ENCODE measurements around the gene HEBP2. TPM values are rescaled to one million over a fixed set of nuclear protein-coding genes. Genes with fewer than 3 reads are reported as not detected.

Gene HEBP2
- total and polyA plus RNA-seq, 2 experiments from 2014 or later: 25.6 to 118 TPM

DNA sequence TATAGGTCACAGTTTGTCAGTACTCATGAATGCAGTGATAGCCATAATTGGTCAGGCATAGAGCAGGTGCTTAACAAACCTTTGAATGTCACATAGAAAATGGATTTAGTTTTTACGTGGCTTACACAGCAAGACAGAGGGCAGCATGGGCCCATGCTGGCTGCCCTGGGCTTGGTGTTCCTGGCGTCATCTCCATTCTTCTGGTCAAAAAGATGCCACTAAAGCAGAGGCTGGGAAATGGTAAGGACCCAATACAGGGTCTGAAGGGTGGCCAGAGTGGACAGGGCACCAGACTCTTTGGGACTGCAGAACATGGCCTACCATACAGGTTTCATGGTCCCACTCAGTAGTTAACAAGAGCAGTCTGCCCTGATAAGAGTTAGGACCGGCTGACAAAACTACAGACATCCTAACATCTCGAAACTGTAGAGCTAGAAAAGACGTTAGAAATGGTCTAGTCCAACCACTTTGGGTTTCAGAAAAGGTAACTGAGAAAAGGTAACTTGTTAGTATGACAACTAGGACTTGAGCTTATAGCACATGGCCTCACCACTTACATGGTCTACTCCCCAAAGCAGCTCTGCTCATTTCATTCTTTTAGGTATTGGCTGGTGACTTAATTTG lies 22.6 kb downstream of the HEBP2 start (continued):
- TF ChIP-seq, protein P1, sequence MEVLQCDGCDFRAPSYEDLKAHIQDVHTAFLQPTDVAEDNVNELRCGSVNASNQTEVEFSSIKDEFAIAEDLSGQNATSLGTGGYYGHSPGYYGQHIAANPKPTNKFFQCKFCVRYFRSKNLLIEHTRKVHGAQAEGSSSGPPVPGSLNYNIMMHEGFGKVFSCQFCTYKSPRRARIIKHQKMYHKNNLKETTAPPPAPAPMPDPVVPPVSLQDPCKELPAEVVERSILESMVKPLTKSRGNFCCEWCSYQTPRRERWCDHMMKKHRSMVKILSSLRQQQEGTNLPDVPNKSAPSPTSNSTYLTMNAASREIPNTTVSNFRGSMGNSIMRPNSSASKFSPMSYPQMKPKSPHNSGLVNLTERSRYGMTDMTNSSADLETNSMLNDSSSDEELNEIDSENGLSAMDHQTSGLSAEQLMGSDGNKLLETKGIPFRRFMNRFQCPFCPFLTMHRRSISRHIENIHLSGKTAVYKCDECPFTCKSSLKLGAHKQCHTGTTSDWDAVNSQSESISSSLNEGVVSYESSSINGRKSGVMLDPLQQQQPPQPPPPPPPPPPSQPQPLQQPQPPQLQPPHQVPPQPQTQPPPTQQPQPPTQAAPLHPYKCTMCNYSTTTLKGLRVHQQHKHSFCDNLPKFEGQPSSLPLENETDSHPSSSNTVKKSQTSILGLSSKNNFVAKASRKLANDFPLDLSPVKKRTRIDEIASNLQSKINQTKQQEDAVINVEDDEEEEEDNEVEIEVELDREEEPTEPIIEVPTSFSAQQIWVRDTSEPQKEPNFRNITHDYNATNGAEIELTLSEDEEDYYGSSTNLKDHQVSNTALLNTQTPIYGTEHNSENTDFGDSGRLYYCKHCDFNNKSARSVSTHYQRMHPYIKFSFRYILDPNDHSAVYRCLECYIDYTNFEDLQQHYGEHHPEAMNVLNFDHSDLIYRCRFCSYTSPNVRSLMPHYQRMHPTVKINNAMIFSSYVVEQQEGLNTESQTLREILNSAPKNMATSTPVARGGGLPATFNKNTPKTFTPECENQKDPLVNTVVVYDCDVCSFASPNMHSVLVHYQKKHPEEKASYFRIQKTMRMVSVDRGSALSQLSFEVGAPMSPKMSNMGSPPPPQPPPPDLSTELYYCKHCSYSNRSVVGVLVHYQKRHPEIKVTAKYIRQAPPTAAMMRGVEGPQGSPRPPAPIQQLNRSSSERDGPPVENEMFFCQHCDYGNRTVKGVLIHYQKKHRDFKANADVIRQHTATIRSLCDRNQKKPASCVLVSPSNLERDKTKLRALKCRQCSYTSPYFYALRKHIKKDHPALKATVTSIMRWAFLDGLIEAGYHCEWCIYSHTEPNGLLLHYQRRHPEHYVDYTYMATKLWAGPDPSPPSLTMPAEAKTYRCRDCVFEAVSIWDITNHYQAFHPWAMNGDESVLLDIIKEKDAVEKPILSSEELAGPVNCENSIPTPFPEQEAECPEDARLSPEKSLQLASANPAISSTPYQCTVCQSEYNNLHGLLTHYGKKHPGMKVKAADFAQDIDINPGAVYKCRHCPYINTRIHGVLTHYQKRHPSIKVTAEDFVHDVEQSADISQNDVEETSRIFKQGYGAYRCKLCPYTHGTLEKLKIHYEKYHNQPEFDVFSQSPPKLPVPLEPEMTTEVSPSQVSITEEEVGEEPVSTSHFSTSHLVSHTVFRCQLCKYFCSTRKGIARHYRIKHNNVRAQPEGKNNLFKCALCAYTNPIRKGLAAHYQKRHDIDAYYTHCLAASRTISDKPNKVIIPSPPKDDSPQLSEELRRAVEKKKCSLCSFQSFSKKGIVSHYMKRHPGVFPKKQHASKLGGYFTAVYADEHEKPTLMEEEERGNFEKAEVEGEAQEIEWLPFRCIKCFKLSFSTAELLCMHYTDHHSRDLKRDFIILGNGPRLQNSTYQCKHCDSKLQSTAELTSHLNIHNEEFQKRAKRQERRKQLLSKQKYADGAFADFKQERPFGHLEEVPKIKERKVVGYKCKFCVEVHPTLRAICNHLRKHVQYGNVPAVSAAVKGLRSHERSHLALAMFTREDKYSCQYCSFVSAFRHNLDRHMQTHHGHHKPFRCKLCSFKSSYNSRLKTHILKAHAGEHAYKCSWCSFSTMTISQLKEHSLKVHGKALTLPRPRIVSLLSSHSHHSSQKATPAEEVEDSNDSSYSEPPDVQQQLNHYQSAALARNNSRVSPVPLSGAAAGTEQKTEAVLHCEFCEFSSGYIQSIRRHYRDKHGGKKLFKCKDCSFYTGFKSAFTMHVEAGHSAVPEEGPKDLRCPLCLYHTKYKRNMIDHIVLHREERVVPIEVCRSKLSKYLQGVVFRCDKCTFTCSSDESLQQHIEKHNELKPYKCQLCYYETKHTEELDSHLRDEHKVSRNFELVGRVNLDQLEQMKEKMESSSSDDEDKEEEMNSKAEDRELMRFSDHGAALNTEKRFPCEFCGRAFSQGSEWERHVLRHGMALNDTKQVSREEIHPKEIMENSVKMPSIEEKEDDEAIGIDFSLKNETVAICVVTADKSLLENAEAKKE (CRISPR knock-in tag; IDR thresholded peaks at IDR 0.05): no peak
- TF ChIP-seq ZNF114 (CRISPR knock-in tag; IDR thresholded peaks at IDR 0.05) (no peak), EZH2phosphoT487 (IDR thresholded peaks at IDR 0.05; ENCODE audit: unreplicated experiment) (no peak), STAT1 (IDR thresholded peaks at IDR 0.05; ENCODE audit: unreplicated experiment) (no peak), JUNB (IDR thresholded peaks at IDR 0.05; ENCODE audit: unreplicated experiment) (no peak), ZNF331 (CRISPR knock-in tag; IDR thresholded peaks at IDR 0.05; ENCODE audit: low read depth) (no peak)
- TF ChIP-seq, protein P2, sequence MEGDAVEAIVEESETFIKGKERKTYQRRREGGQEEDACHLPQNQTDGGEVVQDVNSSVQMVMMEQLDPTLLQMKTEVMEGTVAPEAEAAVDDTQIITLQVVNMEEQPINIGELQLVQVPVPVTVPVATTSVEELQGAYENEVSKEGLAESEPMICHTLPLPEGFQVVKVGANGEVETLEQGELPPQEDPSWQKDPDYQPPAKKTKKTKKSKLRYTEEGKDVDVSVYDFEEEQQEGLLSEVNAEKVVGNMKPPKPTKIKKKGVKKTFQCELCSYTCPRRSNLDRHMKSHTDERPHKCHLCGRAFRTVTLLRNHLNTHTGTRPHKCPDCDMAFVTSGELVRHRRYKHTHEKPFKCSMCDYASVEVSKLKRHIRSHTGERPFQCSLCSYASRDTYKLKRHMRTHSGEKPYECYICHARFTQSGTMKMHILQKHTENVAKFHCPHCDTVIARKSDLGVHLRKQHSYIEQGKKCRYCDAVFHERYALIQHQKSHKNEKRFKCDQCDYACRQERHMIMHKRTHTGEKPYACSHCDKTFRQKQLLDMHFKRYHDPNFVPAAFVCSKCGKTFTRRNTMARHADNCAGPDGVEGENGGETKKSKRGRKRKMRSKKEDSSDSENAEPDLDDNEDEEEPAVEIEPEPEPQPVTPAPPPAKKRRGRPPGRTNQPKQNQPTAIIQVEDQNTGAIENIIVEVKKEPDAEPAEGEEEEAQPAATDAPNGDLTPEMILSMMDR (conservative IDR thresholded peaks at IDR 0.05; ENCODE audit: low read depth in 2 of 2): no peak; a peak in 1 of 4 replicates
- TF ChIP-seq, protein P3, sequence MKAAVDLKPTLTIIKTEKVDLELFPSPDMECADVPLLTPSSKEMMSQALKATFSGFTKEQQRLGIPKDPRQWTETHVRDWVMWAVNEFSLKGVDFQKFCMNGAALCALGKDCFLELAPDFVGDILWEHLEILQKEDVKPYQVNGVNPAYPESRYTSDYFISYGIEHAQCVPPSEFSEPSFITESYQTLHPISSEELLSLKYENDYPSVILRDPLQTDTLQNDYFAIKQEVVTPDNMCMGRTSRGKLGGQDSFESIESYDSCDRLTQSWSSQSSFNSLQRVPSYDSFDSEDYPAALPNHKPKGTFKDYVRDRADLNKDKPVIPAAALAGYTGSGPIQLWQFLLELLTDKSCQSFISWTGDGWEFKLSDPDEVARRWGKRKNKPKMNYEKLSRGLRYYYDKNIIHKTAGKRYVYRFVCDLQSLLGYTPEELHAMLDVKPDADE (IDR thresholded peaks at IDR 0.05): no peak
